Smooth muscle cell (in vitro differentiated cells): ENCODE data around the gene EIF4G3. TPM values are rescaled to one million over a fixed set of nuclear protein-coding genes. Genes with fewer than 3 reads are reported as not detected.

ENCODE experiments used
- DNase-seq: peaks from one replicate; lab custom pipeline; 2025; ENCODE audit not compliant: unreplicated experiment; lab: John Stamatoyannopoulos, UW
- H2AFZ ChIP-seq: fragments of 200-600 bp; sonication (generic); 2 replicates; pipeline ENCODE4 v1.6.0; 2016; ENCODE audit warnings: antibody characterized with exemption, low read depth, mild to moderate bottlenecking
- H3F3A ChIP-seq: fragments of 200-600 bp; sonication (generic); 2 replicates; pipeline ENCODE4 v1.6.0; 2017; ENCODE audit warnings: antibody characterized with exemption, low read depth
- H3K27ac ChIP-seq: fragments of 200-600 bp; sonication (generic); 2 replicates; pipeline ENCODE4 v1.5.1; 2016; ENCODE audit warnings: low read depth, mild to moderate bottlenecking
- H3K27me3 ChIP-seq: fragments of 200-600 bp; sonication (generic); 2 replicates; pipeline ENCODE4 v1.6.1; 2016; ENCODE audit warnings: low read depth, mild to moderate bottlenecking
- H3K36me3 ChIP-seq: fragments of 200-600 bp; sonication (generic); 2 replicates; pipeline ENCODE4 v1.5.1; 2016; ENCODE audit warnings: low read depth
- H3K4me1 ChIP-seq: fragments of 200-600 bp; sonication (generic); 2 replicates; pipeline ENCODE4 v1.5.1; 2016; ENCODE audit warnings: low read depth
- H3K4me2 ChIP-seq: fragments of 200-600 bp; sonication (generic); 2 replicates; pipeline ENCODE4 v1.6.0; 2016; ENCODE audit warnings: mild to moderate bottlenecking
- H3K4me3 ChIP-seq: fragments of 200-600 bp; sonication (generic); 2 replicates; pipeline ENCODE4 v1.5.1; 2016; ENCODE audit warnings: mild to moderate bottlenecking
- H3K79me2 ChIP-seq: fragments of 200-600 bp; sonication (generic); 2 replicates; pipeline ENCODE4 v1.6.0; 2016; ENCODE audit warnings: low read depth, mild to moderate bottlenecking
- H3K9ac ChIP-seq: fragments of 200-600 bp; sonication (generic); 2 replicates; pipeline ENCODE4 v1.6.0; 2016; ENCODE audit warnings: low read depth
- H3K9me3 ChIP-seq: fragments of 200-600 bp; sonication (generic); replicated peaks from 2 replicates; pipeline ENCODE4 v1.5.1; 2016; ENCODE audit warnings: low read depth
- H4K20me1 ChIP-seq: fragments of 200-600 bp; sonication (generic); 2 replicates; pipeline ENCODE4 v1.6.0; 2016; ENCODE audit warnings: low read depth
- CTCF ChIP-seq: fragments of 200-600 bp; sonication (generic); IDR thresholded peaks from 2 replicates; pipeline ENCODE4 v1.5.1; 2017; ENCODE audit warnings: borderline replicate concordance, mild to moderate bottlenecking, antibody characterized with exemption; ENCODE audit not compliant: insufficient read depth, poor library complexity, severe bottlenecking
- WGBS: methylation state at CpG from one replicate; pipeline ENCODE4 v1.1.7; 2016; ENCODE audit warnings: low lambda C conversion rate; 5-methylcytosine and 5-hydroxymethylcytosine counted together
- polyA plus RNA-seq: library from polyadenylated mRNA; unstranded; fragments of >200 nt; fragmentation: Nextera tagmentation; extraction: Ambion mirVana; gene quantifications from 2 replicates; pipeline ENCODE4 v1.2.1, GENCODE V29; 2016
- total RNA-seq: library from RNA; depleted of rRNA; stranded (reverse); fragments of >200 nt; gene quantifications from 2 replicates; pipeline ENCODE4 v1.2.3, GENCODE V29; 2014

EIF4G3 gene
- total and polyA plus RNA-seq, 2 experiments from 2014 or later: 31.5 to 49.5 TPM

GRCh38 chr1:21084111-21084810, 92.4 kb downstream of the EIF4G3 start:
- Histone ChIP-seq H3K9ac (peak overlapping the region; percentile 61), H4K20me1 (peaks cover 50% of the 10 kb centered on the region), H2AFZ (no peak overlapping the region), H3K4me3 (no peak overlapping the region), H3F3A (no peaks in the 10 kb centered on the region), H3K27ac (peak overlapping the region; percentile 46), H3K4me2 (no peak overlapping the region), H3K4me1 (no peaks in the 10 kb centered on the region), H3K9me3 (no peaks in the 10 kb centered on the region), H3K36me3 (no peaks in the 10 kb centered on the region), H3K27me3 (no peaks in the 10 kb centered on the region), H3K79me2 (peaks cover 74% of the 10 kb centered on the region)
- no peak for TF ChIP-seq CTCF
- 83% methylated on average over 4 of the region's 4 CpGs for WGBS
- no peak for DNase-seq

GRCh38 chr1:21082073-21082472, 94.6 kb downstream of the EIF4G3 start:
- no peak for TF ChIP-seq CTCF
- H3K4me1 ChIP-seq: no peaks in the 10 kb centered on the region
- no peaks in the 10 kb centered on the region for H3K36me3 ChIP-seq
- H2AFZ ChIP-seq: no peak overlapping the region
- DNase-seq: no peak
- no peaks in the 10 kb centered on the region for H3F3A ChIP-seq
- peaks cover 58% of the 10 kb centered on the region for H4K20me1 ChIP-seq
- H3K4me2 ChIP-seq: no peak overlapping the region
- WGBS: 82% methylated on average over 6 of the region's 6 CpGs
- no peaks in the 10 kb centered on the region for H3K9me3 ChIP-seq
- peaks cover 63% of the 10 kb centered on the region for H3K79me2 ChIP-seq
- H3K27me3 ChIP-seq: no peaks in the 10 kb centered on the region
- H3K9ac ChIP-seq: no peak overlapping the region
- no peak overlapping the region for H3K27ac ChIP-seq
- no peak overlapping the region for H3K4me3 ChIP-seq

- no peak overlapping the region for H3K4me3 ChIP-seq
- DNase-seq: no peak
- TF ChIP-seq CTCF: no peak
- no peaks in the 10 kb centered on the region for H3K4me1 ChIP-seq
- no peak overlapping the region for H2AFZ ChIP-seq
- no peaks in the 10 kb centered on the region for H3K9me3 ChIP-seq
- H3F3A ChIP-seq: no peaks in the 10 kb centered on the region
- H3K4me2 ChIP-seq: no peak overlapping the region
- H4K20me1 ChIP-seq: peaks cover 70% of the 10 kb centered on the region
- peaks cover 56% of the 10 kb centered on the region for H3K79me2 ChIP-seq
- H3K36me3 ChIP-seq: no peaks in the 10 kb centered on the region
- H3K27ac ChIP-seq: no peak overlapping the region
- no peaks in the 10 kb centered on the region for H3K27me3 ChIP-seq
- no peak overlapping the region for H3K9ac ChIP-seq
These were observed 99.6 kb downstream of the EIF4G3 start for GRCh38 chr1:21077085-21077484.

- H3K79me2 ChIP-seq: peaks cover 42% of the 10 kb centered on the region
- no peaks in the 10 kb centered on the region for H3K27me3 ChIP-seq
- H3K27ac ChIP-seq: no peak overlapping the region
- no peak overlapping the region for H3K4me2 ChIP-seq
- peaks cover 19% of the 10 kb centered on the region for H3F3A ChIP-seq
- no peak for TF ChIP-seq CTCF
- H2AFZ ChIP-seq: no peak overlapping the region
- H3K4me3 ChIP-seq: no peak overlapping the region
- no peaks in the 10 kb centered on the region for H3K9me3 ChIP-seq
- H3K36me3 ChIP-seq: no peaks in the 10 kb centered on the region
- H3K4me1 ChIP-seq: peaks cover 8% of the 10 kb centered on the region
- no peak overlapping the region for H3K9ac ChIP-seq
- DNase-seq: no peak
- H4K20me1 ChIP-seq: peaks cover 80% of the 10 kb centered on the region
- WGBS: 89% methylated on average over 3 of the region's 3 CpGs
These were observed 104.0 kb downstream of the EIF4G3 start for GRCh38 chr1:21072721-21073120.
